ENCODE results near the gene MAVS.

MAVS gene

DNA sequence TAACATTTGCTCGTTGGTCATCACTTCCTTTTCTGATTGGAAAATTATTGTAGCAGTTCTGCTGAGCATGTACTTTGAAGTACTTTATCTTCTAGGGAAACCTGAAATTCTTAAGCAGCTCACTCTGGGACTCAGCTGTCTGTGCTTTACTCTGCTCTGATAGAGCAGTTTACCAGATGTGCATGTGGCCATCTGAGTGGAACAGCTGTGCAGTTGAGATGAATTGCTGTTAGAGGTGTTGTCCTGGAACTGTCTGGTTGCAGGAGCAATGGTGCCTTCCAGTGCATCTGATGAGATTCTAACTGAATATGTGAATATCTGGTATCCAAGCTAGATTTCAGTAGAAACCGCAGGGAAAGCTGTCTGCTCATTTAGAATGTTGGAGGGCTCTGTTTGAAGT lies 69.7 kb downstream of the MAVS start:
- DNase-seq = no peak

DNA sequence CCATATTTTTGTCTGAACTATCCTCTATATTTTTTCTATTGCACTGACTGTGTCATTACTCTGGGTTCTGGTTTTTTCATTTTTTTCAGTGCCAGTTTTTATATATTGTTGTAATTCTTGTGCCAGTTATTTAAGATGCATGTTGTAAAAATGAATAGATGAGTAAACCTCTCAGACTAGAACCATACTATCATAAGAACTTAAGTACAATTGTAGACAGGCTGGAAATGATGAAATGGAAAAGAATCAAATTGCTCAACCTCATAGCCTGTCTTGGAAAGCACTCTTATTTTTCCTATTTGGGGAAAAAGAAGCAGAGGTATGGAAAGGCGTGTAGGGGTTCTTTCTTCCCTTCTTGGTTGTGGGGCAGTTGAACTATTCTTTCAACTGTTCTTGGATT lies 72.7 kb downstream of the MAVS start:
- no peak for DNase-seq

DNA sequence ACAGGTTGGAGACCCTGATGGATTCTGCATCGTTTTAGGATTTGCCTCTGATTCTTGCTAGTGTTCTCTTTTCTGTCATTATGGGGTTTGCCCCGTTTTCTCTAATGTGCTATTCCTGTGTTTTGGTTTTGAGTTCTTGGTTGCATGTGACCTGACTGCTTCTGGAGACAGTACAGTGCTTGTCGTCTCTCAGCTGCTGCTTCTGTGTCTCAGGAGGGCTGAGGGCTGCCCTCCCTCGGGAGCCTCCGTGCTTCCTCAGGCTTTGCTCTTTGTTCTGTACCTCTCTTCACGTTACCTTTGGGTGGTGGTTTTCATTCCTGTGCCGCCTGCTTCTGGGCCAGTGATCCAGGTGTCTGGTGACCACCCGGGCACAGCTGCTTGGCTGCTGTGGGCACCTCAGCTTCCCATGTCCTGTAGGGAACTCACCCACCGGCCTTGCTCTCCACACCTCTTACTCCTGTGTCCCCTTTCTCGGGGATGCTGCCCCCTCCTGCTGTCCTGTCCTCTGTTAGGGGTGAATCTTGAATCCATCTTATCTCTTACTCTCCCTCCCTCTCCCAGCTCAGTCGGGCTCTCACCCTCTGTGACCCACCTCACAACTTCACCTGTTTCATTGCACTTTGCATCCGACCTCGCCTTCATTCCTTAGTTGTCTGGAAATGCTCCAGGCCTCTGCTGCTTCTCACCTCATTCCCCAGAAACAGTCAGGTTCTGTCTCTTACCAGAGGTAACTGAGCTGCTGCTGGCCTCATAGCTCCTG lies 75.8 kb downstream of the MAVS start:
- DNase-seq = no peak

GRCh38 chr20:3922983-3923339 lies 76.3 kb downstream of the MAVS start:
- DNase-seq = no peak

DNA sequence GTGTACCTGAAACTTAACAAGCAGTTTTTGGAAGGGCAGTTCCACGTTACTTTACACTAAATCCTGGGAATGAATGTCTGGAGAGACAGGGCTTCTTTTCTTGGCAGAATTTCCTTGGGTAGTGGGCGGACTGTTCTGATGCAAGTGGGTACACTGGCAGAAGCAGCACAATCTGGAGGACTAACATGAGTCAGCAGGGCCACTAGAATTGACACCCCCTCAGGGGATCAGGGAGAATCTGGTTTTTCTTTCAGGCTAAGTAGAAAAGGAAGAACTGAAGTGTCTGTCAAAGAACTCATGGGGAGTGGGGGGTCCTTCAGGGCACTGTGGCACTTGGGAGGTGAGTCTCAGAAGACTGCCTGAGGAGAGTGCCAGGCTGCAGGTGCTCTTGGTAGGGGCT lies 77.2 kb downstream of the MAVS start:
- DNase-seq = no peak

DNA sequence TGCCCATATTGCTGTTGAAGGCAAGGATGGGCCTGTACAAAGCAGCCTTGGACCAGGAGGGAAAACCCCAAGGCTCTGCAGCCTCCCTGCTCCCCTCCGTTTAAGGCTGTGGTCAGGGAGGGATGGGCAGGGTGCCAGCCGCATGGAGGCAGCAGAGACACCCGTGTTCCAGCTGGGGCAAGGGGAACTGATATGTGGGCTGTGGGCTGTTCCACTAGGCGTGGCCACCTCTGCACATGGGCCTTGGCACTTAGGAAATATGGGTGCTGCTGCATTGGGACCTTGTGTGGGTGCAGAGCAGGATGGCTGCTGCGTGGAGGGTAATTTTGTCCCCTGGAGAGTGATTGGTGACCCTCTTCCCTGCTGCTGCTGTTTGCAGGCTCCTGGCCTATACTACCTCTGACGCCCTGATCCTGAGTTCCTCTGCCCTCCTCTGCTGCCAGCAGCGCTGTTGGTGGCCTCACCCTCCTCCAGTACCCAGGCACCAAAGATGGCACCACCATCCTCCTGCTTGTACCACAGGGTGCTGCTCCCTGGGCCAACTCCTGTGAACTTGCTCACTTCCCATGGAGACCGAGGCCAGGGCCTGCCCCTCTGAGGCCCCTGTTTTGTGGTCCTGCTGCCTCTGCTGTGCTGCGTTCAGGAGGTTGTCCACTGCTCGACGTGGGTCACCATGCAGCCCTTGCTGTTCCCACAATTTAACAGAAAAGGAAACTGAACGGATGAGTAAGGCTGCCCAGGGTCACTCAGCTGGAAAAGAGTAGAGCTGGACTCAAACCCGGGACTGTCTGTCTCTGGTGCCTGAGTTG lies 77.9 kb downstream of the MAVS start:
- DNase-seq = no peak

DNA sequence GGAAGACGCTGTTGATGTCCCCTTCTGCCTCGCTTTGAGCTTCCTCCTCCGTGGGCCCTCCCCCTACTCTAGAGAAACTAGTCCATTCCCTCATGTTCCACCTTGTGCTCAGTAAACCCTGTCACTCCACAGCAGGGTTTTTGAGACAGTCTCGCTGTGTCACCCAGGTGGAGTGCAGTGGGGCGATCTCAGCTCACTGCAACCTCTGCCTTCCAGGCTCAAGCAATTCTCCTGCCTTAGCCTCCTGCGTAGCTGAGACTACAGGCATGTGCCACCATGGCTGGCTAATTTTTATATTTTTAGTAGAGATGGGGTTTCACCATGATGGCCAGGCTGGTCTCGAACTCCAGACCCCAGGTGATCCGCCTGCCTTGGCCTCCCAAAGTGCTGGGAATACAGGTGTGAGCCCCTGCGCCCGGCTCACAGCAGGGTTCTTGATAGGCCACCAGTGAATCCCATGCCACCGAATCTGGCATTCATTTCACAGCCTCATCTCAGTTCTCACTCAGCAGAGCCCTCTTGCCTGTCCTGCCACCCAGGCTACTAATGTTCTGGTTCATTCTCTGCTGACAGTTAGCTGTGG lies 78.6 kb downstream of the MAVS start:
- DNase-seq = no peak

All from DMS79 treated with DMSO at 0.1 percent for 48 hours (cell line).